CD4-positive, alpha-beta T cell treated with Interleukin-12 subunit alpha and Interleukin-12 subunit beta, for 1 hour (primary cell): Measurements from ENCODE around the gene CARMIL3.
A peak's percentile ranks its signal among the peaks of the same experiment; 100 is the strongest.
"Not testable (repeated sequence)": the region's sequence is repeated elsewhere in the genome, so short reads cannot be mapped to it uniquely, and the experiment has no call there.

Experiments
- DNase-seq: peaks from one replicate; pipeline ENCODE4 v3.0.0-alpha.2; 2020

The CARMIL3 gene

GRCh38 chr14:24051789-24052655 lies at the start of gene CARMIL3:
Gene CARMIL3 (plus strand): TSS chr14:24052009. CDS start chr14:24052154, 145 bp downstream.
- peak; percentile 65 for DNase-seq

- DNase-seq: not testable (repeated sequence)
Observed at GRCh38 chr14:24006471-24006816, 45.4 kb upstream of the CARMIL3 start.

GRCh38 chr14:24006817-24007652 lies 44.8 kb upstream of the CARMIL3 start:
- DNase-seq: peak; percentile 71

DNA sequence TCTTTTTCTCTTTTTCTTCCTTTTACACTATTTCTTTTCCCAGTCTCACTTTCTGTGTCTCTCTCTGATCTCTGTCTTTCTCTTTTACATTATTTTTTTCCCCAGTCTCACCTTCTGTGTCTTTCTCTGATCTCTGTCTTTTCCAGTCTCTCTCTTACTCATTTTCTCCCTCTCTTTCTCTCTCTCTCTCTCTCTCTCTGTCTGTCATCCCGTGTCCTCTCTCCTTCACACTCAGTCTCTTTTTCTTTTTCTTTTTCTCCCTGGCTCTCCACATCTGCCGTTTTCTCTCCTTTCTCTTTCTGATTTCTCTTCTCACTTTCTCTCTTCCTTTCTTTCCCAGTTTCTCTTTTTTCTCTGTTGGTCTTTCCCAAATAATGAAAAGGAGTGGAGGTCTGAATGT lies 40.8 kb upstream of the CARMIL3 start:
- no peak for DNase-seq

DNA sequence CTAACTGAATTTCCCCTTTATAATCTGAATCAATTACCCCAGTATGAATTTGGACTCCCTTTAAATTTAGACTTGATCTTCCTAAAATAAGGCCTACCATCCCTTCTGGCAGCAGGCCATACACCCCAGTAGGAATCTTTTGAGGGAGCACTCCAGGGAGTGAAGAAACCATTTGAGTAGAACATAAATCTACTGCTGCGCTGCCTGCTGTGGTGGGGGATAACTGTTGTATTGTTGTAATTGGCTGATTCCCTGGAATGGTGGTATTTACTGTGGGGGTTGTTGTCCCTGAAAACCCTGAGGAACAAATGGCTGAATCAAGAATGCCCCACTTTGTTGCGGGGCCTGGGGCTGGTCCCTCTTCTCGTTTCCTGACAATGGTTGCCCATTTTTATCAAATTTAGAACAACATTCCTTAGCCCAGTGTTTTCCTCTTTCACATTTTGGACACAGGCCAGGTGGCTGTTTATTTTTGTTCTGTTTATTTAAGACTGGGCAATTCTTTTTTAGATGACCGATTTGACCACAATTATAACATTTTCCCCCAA lies 39.0 kb upstream of the CARMIL3 start:
- DNase-seq: not testable (repeated sequence)

GRCh38 chr14:24013654-24014514 lies 37.9 kb upstream of the CARMIL3 start:
- peak; percentile 80 for DNase-seq

DNA sequence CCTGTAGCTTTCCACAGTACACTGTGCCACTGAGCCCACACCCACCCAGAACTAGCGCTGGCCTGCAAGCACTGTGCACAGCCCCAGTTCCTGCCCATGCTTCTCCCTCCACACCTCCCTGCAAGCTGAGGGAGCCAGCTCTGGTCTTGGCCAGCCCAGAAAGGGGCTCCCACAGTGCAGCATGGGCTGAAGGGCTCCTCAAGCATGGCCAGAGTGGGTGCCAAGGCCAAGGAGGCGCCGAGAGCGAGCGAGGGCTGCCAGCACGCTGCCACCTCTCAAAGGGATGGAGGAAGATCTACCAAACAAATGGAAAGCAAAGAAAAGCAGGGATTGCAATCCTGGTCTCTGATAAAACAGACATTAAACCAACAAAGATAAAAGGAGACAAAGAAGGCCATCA lies 36.1 kb upstream of the CARMIL3 start:
- DNase-seq: not testable (repeated sequence)

DNA sequence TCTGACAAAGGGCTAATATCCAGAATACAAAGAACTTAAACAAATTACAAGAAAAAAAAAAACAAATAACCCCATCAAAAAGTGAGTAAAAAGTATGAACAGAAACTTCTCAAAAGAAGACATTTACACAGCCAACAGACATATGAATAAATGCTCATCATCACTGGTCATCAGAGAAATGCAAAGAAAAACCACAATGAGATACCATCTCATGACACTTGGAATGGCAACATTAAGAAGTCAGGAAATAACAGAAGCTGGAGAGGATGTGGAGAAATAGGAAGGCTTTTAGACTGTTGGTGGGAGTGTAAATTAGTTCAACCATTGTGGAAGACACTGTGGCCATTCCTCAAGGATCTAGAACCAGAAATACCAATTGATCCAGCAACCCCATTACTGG lies 32.8 kb upstream of the CARMIL3 start:
- DNase-seq: not testable (repeated sequence)

GRCh38 chr14:24019944-24020343 lies 31.9 kb upstream of the CARMIL3 start:
- not testable (repeated sequence) for DNase-seq

DNA sequence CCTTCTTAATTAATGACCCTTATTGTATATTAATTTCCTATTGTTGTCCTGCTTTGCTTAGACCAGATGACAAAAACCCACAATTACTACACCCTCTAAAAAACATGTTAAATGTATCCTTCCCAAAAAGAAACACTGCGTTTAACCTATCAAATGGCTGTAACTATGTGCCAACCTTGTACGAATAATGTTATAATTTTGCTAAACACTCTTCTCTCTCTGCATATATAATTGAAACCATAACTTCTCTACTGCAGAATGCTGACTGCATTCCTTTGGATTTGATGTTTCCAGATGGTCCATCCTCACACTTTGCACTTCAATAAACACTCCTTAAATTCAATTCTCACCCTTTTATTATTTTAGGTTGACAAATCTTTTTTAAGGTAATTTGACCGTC lies 31.3 kb upstream of the CARMIL3 start:
- not testable (repeated sequence) for DNase-seq

DNA sequence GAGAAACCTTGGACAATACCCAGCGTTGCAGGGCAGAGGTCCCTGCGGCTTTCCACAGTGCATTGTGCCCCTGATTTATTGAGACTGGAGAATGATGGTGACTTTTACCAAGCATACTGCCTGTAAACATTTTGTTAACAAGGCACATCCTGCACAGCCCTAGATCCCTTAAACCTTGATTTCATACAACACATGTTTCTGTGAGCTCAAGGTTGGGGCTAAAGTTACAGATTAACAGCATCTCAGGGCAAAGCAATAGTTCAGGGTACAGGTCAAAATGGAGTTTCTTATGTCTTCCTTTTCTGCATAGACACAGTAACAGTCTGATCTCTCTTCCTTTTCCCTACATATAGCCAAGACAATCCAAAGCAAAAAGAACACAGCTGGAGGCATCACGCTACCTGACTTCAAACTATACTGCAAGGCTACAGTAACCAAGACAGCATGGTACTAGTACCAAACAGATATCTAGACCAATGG lies 26.8 kb upstream of the CARMIL3 start:
- not testable (repeated sequence) for DNase-seq

GRCh38 chr14:24029687-24030086 lies 22.1 kb upstream of the CARMIL3 start:
- not testable (repeated sequence) for DNase-seq

GRCh38 chr14:24031331-24031730 lies 20.5 kb upstream of the CARMIL3 start:
- DNase-seq: not testable (repeated sequence)

GRCh38 chr14:24032727-24033418 lies 18.9 kb upstream of the CARMIL3 start:
- no peak for DNase-seq

DNA sequence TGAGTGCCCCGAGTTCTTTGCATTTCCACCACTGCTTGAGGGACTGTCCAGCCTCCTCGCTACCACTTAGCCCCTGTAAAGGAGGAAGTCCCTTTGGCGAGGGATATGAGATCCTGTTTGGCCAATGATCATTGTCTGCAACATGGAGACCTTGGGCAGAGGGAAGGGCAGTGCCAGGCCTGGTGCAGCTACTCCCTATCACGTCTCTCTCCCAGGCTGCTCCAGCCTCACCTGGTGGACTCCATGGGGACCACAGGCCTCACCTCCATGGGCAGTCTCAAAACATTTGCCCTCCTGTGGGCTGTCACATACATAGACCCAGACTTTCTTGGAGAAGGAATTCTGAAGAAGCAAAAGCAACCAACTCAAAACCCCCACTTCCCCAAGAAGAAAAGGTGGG lies 16.0 kb upstream of the CARMIL3 start:
- not testable (repeated sequence) for DNase-seq

- DNase-seq: peak; percentile 70
Observed at GRCh38 chr14:24036169-24036962, 15.4 kb upstream of the CARMIL3 start.

DNA sequence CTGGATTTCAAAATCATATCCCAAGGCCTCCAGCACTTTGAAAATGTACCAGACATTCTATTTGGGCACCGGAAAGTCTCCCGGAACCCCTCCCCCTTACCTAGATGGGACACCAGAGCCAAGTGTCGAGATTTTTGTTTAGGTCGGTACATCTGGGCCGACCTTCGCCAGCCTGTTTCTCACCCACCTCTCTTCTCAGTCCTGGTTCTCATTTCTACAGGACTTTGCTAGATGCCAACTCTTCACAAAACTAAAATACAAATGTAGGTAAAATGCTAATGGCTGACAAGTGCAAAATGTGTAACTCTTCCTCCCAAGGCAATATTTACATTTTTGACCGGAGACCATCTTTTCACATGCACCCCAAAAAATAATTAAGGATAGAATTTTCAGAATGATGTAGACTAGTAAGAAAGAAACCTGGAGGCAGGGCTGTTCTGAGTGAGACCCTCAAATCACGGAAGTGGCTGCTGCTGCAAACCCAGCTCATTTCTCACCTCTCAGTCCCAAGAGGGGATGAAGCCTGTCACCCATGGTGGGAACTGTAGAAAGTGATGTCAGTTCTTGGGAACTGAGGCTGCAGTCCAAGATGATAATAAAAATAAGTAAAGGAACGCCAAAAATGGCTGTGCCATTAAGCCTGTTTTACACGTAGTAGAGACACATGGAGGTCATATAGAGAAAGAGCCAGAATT lies 14.7 kb upstream of the CARMIL3 start:
- DNase-seq: not testable (repeated sequence)

DNA sequence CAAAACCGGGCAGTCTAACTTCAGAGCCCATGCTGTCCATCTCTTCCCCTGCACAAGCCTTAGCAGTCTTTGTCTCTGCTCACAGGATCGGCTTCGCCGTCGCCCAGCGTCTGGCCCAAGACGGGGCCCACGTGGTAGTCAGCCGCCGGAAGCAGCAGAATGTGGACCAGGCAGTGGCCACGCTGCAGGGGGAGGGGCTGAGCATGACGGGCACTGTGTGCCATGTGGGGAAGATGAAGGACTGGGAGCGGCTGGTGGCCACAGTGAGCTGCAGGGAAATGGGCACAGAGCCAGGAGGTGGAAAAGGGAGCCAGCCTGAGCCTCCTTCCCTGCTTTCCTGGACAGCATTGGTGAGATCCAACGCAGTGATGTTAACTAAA lies 14.2 kb upstream of the CARMIL3 start:
- no peak for DNase-seq

GRCh38 chr14:24038686-24039085 lies 13.1 kb upstream of the CARMIL3 start:
- DNase-seq: no peak

GRCh38 chr14:24040692-24041091 lies 11.1 kb upstream of the CARMIL3 start:
- no peak for DNase-seq
